Right atrium auricular region (tissue), 2 donors: ENCODE measurements around the gene AGBL4. TPM values are rescaled to one million over a fixed set of nuclear protein-coding genes. Genes with fewer than 3 reads are reported as not detected.
"Not testable (repeated sequence)": the region's sequence is repeated elsewhere in the genome, so short reads cannot be mapped to it uniquely, and the experiment has no call there.

Experiments used
- DNase-seq: peaks from one replicate; pipeline ENCODE4 v3.0.0-alpha.2; 2019; ENCODE audit warnings: low spot score
- H3K27ac ChIP-seq, 2 donors: fragments of 200-600 bp; sonication (generic); 1 replicate in 1 of 2; 2 replicates in 1 of 2; pipeline ENCODE4 v1.5.1; 2016 to 2019
- H3K27me3 ChIP-seq, 2 donors: fragments of 200-600 bp; sonication (generic); one replicate each; pipeline versions ENCODE4 v1.5.1 to v1.6.0; 2017 to 2019
- H3K36me3 ChIP-seq: fragments of 200-600 bp; sonication (generic); one replicate; pipeline ENCODE4 v1.5.1; 2016
- H3K4me1 ChIP-seq, 2 donors: fragments of 200-600 bp; sonication (generic); one replicate each; pipeline versions ENCODE4 v1.5.1 to v1.6.0; 2017 to 2019
- H3K4me3 ChIP-seq, 2 donors: fragments of 200-600 bp; sonication (generic); 1 replicate in 1 of 2; 2 replicates in 1 of 2; pipeline ENCODE4 v1.5.1; 2017 to 2019; ENCODE audit warnings: mild to moderate bottlenecking in 1 of 2, moderate library complexity in 1 of 2
- H3K9me3 ChIP-seq, 2 donors: fragments of 200-600 bp; sonication (generic); one replicate each; pipeline ENCODE4 v1.5.1; 2019
- CTCF ChIP-seq, 2 donors: fragments of 200-600 bp; sonication (generic); IDR thresholded peaks; one replicate each; pipeline ENCODE4 v1.5.1; 2019; ENCODE audit warnings: antibody characterized with exemption in 2 of 2
- total RNA-seq, 2 donors: library from RNA; depleted of rRNA; stranded (reverse); fragments of >200 nt; gene quantifications; one replicate each; pipeline ENCODE4 v1.1.0, GENCODE V29; 2016

Gene AGBL4
- total RNA-seq, 2 donors from 2014 or later: 0.94 to 1.7 TPM

- no peak for TF ChIP-seq CTCF (IDR thresholded peaks at IDR 0.05)
- DNase-seq: no peak
- Histone ChIP-seq H3K4me3 (no peak overlapping the region), H3K36me3 (no peaks in the 10 kb centered on the region), H3K9me3 (no peaks in the 10 kb centered on the region), H3K4me1 (peaks cover 0 to 6% of the 10 kb centered on the region in 2 donors), H3K27ac (no peak overlapping the region), H3K27me3 (no peaks in the 10 kb centered on the region)
Observed at GRCh38 chr1:48526008-48526710, 1497.6 kb downstream of the AGBL4 start.

GRCh38 chr1:48524892-48525467 is 1498.8 kb downstream of the AGBL4 start:
- no peaks in the 10 kb centered on the region for H3K27me3 ChIP-seq
- no peak for TF ChIP-seq CTCF (IDR thresholded peaks at IDR 0.05)
- no peaks in the 10 kb centered on the region for H3K36me3 ChIP-seq
- H3K9me3 ChIP-seq: no peaks in the 10 kb centered on the region
- H3K27ac ChIP-seq: no peak overlapping the region
- no peak overlapping the region for H3K4me3 ChIP-seq
- H3K4me1 ChIP-seq: peaks cover 0 to 6% of the 10 kb centered on the region in 2 donors
- no peak for DNase-seq

- Histone ChIP-seq H3K4me3 (no peak overlapping the region), H3K36me3 (no peaks in the 10 kb centered on the region), H3K9me3 (no peaks in the 10 kb centered on the region), H3K27me3 (no peaks in the 10 kb centered on the region), H3K4me1 (peaks cover 0 to 6% of the 10 kb centered on the region in 2 donors), H3K27ac (no peak overlapping the region)
- TF ChIP-seq CTCF (IDR thresholded peaks at IDR 0.05): no peak
- DNase-seq: no peak
Observed at GRCh38 chr1:48523558-48523957, 1500.2 kb downstream of the AGBL4 start.

- H3K36me3 ChIP-seq, H3K27ac ChIP-seq, H3K4me3 ChIP-seq, H3K27me3 ChIP-seq, H3K4me1 ChIP-seq, H3K9me3 ChIP-seq, DNase-seq: not testable (repeated sequence)
Observed at GRCh38 chr1:48519896-48520295, 1503.9 kb downstream of the AGBL4 start.

- H3K4me3 ChIP-seq: no peak overlapping the region
- no peaks in the 10 kb centered on the region for H3K27me3 ChIP-seq
- DNase-seq: no peak
- H3K27ac ChIP-seq: no peak overlapping the region
- no peak for TF ChIP-seq CTCF (IDR thresholded peaks at IDR 0.05)
- no peaks in the 10 kb centered on the region for H3K9me3 ChIP-seq
- H3K36me3 ChIP-seq: no peaks in the 10 kb centered on the region
- H3K4me1 ChIP-seq: no peaks in the 10 kb centered on the region
Observed at GRCh38 chr1:48506870-48507269, 1516.9 kb downstream of the AGBL4 start.

GRCh38 chr1:48500541-48501450 is 1523.0 kb downstream of the AGBL4 start:
- H3K4me3 ChIP-seq: no peak overlapping the region
- H3K27me3 ChIP-seq: no peaks in the 10 kb centered on the region
- no peak for TF ChIP-seq CTCF (IDR thresholded peaks at IDR 0.05)
- no peaks in the 10 kb centered on the region for H3K36me3 ChIP-seq
- no peaks in the 10 kb centered on the region for H3K9me3 ChIP-seq
- no peak overlapping the region for H3K27ac ChIP-seq
- peaks cover 0 to 7% of the 10 kb centered on the region in 2 donors for H3K4me1 ChIP-seq
- no peak for DNase-seq
